ENCODE measurements around the gene PDLIM4.

GRCh38 chr5:132250547-132250946 lies 6.9 kb upstream of the PDLIM4 start:
- TF ChIP-seq CTCF (conservative IDR thresholded peaks at IDR 0.05) (no peak), EZH2 (IDR thresholded peaks at IDR 0.05; ENCODE audit: low read depth) (no peak)
